OCI-LY7 (cell line): ENCODE measurements around the gene THEMIS.

Experiments used
- EZH2phosphoT487 ChIP-seq: fragments of 200-600 bp; sonication (generic); IDR thresholded peaks from 2 replicates; pipeline ENCODE4 v1.6.1; 2018; ENCODE audit warnings: low read depth, borderline replicate concordance, mild to moderate bottlenecking, mixed run types, antibody characterized with exemption, low read length, moderate library complexity, mixed read lengths
- TF ChIP-seq, protein P1 (sequence below): fragments of 200-600 bp; sonication (generic); conservative IDR thresholded peaks from 2 replicates; pipeline ENCODE4 v1.5.1; 2014; ENCODE audit warnings: mild to moderate bottlenecking, antibody characterized with exemption, low read length, moderate library complexity, mixed read lengths

DNA sequence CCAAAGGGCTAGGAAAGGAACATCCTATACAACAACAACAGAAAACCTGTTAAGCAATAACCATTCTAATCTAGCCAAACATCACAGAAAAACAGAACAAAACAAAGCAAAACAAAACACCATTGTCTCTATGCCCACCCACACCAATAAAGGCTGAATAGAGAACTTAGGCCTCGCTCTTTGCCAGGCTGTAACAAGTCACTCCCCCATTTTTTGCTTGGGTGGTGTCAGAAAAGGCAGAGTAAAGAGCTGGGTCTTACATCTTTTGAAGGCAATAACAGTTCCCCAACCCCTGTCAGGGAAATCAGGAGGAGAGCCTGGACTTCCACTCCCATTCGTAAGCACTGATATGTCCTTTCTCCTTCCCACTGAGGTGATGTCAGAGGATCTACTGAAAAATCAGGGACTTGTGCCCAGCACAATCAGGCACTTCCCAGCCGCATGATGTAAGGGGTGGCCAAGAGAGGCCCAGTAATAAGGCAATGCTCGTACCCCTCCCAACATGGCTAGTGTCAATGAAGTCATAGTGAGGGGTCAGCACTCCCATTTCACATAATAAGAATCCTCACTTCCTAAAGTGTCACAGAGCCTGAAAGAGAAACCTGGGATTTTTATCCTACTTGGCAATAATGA, 31.0 kb downstream of the THEMIS start:
- no peak for TF ChIP-seq EZH2phosphoT487
- TF ChIP-seq, protein P1, sequence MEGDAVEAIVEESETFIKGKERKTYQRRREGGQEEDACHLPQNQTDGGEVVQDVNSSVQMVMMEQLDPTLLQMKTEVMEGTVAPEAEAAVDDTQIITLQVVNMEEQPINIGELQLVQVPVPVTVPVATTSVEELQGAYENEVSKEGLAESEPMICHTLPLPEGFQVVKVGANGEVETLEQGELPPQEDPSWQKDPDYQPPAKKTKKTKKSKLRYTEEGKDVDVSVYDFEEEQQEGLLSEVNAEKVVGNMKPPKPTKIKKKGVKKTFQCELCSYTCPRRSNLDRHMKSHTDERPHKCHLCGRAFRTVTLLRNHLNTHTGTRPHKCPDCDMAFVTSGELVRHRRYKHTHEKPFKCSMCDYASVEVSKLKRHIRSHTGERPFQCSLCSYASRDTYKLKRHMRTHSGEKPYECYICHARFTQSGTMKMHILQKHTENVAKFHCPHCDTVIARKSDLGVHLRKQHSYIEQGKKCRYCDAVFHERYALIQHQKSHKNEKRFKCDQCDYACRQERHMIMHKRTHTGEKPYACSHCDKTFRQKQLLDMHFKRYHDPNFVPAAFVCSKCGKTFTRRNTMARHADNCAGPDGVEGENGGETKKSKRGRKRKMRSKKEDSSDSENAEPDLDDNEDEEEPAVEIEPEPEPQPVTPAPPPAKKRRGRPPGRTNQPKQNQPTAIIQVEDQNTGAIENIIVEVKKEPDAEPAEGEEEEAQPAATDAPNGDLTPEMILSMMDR: no peak
